HG03066 (cell line): ENCODE measurements around the gene DESI2.

Experiments
- ATAC-seq: cut with Tn5 transposase; IDR thresholded peaks from one replicate; pipeline ENCODE4 v1.9.1; 2021; ENCODE audit warnings: low read depth; ENCODE audit not compliant: unreplicated experiment

DESI2 gene

DNA sequence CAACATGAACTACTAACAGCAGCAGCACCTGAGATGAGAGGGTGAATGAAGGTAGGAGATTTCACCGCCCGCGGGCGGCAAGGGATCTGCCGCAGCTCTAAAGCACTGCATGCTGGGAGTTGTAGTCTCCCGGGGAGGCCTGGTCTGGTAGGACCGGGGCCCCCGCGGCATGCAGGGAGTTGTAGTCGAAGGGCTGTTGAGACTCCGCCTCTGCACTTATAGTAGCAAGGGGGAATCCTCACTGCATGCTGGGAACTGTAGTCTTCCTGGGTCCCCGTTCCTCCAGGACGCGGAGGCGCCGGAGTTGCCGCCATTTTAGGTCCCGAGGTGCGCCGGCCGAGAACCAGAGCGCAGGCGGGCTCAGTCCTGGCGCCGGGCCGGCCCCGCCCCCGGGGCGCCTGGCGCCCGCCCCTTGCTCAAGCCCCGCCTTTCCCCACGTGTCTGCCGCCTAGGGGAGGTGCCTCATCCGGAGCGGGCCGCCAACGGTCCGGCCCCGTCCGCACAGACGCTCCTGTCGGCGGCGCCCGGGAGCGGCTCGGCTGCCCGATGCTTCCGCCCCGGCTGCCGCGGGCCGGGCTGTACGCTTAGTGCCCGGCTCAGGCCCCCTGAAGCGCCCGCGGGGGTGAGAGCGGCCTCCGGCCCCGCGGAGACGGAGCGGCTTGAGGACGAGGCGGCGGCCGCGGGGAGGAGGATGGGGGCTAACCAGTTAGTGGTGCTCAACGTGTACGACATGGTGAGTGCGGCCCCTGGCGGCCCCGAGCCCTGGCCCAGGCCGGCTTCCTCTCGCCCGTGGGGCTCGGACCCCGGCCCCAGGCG is at the start of gene DESI2:
DESI2 (plus strand) TSS at position 504 of the 816 bp plus-strand sequence; CDS start at position 692, 188 bp downstream.
- peak; percentile 95 for ATAC-seq

DNA sequence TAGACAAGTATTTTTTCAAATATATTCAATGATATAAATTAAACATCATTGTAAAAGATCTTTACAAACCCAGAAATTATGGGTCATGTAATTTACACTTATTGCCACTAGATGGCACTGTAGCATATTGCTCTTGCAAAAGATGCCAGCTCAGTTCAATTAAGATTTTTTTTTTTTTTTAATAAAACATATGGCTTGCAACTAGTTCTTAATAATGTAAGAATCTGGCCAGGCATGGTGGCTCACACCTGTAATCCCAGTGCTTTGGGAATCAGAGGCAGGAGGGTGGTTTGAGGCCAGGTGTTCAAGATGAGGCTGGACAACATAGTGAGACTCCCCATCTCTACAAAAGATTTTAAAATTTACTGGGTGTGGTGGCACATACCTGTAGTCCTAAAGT is 49.4 kb upstream of the DESI2 start:
- ATAC-seq = no peak

DNA sequence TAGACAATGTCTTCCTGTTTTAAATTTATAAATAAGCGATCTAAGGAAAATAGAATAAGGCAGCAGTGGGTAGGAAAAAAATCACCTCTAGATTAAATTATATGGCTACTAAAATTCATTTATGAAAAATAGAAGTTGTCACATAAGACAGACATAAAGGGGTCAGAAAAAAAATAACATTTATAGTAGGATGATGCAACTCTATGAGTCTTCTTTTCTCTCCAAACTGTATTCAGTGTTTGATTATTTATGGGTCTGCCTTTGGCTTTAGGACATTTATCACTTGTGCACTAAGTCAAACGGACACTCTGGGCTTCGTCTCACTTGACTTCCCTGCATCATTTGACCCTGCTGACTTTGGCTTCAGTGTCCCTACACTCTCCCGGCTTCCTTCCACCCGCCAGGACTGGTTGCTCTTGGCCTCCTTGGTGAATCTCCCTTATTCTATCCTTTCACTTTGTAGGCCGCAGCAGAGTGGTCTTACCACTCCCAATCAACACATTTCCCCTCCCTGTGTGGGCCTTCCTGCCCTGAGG is 47.0 kb upstream of the DESI2 start:
- no peak for ATAC-seq

DNA sequence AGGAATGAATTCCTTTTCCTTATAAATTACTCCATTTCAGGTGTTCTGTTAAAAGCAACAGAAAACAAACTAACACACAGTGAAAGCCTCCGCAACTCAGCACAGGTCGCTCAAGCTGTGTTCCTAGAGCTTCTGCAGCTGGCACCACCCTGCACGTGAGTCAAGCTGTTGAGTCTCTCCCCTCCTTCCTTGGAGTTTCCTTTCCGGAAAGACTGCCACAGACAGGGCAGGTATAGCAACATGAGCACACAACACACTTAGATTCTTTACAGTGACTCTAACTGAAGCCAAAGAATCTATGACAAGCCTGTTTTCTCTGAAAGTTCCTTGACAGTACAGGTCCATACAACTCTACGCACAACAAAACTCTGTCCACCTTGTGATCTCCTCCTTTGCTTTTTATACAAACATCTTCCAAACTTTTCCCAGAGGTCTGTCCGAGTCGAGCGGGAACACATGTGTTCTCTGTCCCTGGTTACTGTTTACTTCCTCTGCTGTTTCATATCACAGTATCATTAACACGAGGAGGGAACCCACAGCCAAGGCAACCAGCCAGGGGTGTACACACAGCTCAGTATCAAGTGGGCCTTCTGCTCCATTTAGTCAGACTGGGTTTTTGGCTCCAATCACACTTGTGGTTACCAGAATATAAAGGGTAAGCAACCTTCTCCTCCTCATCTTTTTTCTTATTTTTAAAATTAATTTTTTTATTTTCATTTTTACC is 38.7 kb upstream of the DESI2 start:
- ATAC-seq = no peak

DNA sequence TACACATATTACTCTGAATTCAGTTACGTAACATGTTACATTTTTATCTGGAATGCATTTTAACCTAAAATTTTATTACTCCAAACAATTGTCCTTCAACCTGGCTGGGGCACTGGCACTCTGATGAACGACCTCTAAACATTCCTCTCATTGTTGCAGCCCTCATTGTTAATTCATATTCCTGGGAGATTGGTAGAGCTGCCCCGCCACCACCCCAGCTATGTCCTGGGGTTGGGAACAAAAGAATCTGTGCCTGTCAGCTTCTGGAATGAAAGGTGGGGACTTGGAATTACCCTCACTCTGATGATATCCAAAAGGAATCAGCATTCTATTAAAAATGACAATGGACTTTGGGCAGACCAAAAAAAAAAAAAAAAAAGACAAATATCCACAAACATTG is 38.0 kb upstream of the DESI2 start:
- ATAC-seq = no peak

DNA sequence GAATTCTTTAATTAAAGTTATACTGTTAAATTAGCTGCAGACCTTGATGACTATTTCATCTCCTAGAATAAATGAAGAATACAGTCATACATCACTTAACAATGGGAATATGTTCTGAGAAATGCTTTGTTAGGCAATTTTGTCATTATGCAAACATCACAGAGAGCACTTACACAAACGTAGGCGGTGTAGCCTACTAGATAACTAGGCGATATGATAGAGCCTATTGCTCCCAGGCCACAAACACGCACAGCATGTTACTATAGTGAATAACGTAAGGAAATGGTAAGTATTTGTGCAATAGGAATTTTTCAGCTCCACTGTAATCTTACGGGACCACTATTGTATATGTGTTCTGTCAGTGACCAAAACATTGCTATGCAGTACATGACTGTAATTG is 37.6 kb upstream of the DESI2 start:
- no peak for ATAC-seq

DNA sequence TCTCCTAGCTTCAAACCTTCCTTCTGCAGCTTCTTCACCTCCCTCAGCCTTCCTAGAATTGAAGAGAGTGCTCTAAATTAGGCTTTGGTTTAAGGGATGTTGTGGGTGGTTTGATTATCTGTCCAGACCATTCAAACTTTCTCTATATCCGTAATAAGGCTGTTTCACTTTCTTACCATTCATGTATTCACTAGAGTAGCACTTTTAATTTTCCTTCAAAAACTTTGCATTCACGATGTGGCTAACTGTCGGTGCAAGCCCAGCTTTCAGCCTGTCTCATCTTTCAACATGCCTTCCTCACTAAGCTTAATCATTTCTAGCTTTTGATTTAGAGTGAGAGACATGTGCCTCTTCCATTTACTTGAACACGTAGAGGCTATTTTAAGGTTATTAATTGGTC is 26.2 kb upstream of the DESI2 start:
- ATAC-seq = no peak

DNA sequence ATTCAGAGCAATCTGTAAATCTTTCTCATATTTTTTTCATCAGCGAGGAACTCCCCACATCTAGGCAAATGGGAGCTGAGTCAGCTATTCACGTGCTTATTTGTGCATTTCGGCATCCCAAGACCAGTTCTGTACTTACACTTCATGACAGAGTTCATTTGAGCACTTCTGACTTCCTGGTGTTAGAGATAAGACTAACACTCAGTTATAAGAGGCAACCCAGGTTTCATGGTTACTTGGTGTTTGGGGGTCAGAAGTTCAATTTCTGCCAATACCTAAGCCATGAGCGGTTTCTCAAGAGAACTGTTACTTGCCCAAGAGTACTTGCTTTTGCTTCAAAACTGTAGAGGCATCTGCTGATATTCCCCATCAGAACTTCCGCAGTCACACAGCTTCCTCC is 24.1 kb upstream of the DESI2 start:
- ATAC-seq = no peak

DNA sequence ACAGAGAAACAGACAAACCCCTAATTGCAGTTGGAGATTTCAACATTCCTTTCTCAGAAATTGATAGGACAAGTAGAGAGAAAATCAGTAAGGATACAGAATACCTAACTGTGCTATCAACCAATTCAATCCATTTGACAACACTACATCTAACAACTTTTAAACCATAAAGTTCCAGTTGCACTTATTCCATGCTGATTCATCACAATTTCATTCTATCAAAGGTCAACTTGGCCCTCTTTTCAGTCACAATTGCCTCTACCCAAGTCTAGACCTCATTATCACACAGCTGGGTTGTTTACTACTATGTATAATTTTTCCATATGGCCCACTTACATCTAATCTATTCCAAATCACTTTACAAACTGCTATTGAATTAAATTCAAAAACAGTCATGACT is 19.8 kb upstream of the DESI2 start:
- ATAC-seq = no peak

DNA sequence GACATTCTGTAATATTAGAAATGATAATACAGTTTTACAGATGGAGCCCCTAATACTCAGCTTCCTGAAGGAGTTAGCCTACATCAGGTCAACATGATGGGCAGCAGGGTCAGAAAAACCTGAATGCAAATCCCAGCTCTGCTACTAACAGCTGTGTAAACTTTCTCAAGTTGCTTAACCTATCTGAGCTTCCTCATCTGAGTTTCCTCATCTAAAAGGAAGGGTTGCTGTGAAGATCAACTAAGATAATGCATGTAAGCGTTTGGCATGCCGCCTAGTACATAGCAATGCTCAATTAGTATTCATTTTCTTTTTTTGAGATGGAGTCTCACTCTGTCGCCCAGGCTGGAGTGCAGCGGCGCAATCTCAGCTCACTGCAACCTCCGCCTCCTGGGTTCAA is 18.4 kb upstream of the DESI2 start:
- ATAC-seq = no peak

DNA sequence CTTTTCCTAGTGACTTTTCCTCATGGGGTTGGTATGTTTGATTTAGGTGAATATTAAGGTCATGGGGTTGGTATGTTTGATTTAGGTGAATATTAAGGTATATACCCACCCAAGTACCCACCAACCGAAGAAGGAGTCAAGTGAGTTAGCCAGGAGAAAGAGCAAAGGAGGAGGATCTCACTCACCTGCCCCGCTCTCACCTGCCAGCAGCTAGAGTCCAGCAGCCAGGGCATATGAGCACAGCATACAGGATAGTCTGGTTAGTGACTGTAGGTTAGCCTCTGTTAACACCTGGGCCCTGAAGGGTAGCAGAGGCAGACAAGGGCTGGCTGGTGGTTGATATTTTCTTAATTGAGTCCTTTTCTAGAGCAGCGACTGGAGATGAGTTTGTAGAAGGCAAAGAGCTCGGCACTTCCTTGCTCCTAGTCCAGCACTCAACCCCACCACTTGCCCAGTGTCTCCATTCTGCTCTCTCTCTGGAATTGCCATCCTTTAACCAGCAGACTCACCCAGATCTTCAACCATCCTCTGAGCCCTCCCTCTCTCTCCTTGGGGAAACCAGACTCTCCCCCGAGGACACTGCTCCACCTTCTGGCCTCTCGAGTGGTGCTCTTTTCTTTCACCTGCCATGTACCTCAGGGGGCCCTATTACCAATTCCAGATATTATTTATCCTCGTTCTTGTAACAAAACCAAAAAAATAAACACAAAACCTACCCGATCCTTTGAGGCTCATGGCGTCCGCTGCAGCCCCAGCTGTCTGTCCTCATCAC is 16.3 kb upstream of the DESI2 start:
- ATAC-seq = no peak

DNA sequence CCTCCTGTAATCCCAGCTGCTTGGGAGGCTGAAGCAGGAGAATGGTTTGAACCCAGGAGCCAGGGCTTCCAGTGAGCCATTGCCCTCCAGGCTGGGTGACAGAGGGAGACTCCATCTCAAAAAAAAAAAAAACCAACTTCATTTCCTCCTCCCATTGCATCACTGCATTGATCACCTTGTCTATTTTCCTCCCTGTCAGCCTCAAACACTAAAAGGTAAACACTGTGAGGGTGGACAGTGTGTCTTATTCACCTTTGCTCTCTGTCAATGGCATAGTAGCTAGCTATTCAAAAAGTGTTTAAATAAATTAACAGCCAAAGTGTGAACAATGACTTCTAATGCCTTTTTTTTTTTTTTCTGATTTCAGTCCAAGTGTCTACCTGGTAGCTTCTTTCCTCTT is 13.4 kb upstream of the DESI2 start:
- no peak for ATAC-seq

DNA sequence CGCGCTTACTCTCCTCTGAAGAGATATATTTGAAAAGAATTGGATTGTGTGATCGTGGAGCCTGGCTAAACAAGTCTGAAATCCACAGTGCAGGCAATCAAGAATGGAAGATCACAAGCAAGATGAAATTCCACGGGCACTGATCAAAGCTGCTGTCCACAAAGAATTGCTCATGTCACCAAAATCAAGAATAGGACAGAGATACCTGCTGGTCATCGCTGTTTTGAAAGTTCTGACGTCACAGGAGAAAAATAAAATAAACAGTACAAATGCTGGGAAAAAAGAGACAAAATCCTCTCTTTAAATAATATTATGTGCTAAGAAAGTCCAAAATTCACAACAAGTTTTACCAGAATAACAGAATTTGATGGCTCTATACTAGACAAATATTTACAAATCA is 12.0 kb upstream of the DESI2 start:
- no peak for ATAC-seq

DNA sequence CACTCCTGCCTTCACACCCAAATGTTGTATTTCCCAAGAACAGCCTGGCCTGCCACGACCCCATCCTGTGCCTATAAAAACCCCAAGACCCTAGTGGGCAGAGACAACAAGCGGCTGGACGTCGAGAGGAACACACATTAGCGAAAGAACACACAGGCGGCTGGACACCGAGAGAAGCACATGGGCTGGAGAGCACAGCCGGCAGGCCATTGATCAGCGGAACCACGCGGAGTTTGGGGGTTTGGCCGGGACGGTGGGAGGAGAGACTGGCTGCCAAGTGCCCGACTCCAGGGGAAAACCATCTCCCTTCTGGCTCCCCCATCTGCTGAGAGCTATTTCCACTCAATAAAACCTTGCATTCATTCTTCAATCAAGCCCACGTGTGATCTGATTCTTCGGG is 10.4 kb upstream of the DESI2 start:
- ATAC-seq = no peak

DNA sequence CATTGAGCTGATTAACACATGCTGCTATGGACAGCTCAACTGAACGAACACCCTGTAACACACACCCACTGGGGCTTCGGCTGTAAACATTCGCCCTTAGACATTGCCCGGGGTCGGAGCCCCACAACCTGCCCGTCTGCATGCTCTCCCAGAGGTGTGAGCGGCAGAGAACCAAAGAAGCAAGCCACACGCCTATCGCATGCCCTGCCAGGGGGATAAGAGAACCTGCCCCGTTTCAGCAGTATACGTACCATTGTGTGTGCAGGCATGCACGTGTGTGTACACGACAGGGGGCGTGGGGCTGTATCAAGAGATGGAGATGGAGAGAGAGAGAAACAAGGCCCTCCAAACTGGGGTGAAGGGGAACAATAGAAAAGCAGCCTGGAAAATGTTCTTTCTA is 9.9 kb upstream of the DESI2 start:
- no peak for ATAC-seq

DNA sequence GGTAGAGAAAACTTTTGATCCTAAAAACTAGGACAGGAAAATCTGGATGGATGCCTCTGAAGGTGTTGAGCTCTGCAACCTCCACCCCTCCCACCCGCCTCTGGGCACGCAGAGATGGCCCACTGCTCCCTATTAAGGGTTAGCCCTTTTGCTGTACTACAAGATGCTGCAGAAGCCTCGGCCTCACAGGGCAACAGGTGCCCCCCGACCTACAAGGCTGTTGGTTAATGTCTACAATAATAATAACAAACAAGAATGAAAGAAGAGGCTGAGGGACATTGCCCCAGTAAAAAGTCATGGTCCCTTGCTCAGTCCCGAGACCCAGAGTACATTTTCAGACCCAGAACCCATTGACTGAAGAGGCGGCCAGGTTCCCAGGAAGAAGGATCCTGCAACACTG is 7.5 kb upstream of the DESI2 start:
- no peak for ATAC-seq

DNA sequence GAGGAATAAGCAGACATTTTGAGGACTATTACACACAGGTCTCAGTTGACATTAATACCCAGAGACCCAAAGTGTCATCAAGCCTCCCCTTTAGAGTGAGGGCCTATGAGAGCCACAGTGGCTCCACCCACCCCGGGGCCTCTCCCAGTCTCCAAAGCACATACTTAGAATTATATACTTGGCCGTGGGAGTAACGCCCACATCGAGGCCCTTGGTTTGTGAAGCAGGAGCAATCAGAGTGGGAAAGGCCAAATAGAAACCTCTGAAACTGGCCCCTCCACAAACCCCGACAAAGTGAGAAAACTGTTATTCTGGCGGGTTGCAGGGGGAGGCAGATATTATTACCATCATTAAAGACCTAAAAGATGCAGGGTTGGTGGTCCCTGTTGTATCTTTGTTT is 7.0 kb upstream of the DESI2 start:
- ATAC-seq = no peak

DNA sequence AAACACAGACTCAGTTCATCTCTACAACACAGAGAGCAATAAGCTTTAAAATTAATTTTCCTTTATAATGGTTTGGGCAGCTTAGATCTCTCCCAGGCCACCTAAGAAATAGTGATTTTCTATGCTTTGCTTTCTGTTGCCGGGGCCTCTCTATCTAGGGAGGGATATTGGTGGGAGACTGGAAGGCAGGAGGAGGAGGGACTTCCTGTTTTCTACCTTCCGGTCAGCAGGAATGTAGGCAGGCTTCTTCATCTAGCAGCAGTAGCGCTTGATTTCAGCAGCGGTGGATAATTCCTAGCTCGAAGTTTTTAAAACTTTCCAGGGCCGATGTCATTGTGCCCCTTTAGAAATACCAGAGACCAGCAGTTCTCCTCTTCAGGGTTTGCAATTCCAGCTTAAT is 5.1 kb upstream of the DESI2 start:
- ATAC-seq = no peak

DNA sequence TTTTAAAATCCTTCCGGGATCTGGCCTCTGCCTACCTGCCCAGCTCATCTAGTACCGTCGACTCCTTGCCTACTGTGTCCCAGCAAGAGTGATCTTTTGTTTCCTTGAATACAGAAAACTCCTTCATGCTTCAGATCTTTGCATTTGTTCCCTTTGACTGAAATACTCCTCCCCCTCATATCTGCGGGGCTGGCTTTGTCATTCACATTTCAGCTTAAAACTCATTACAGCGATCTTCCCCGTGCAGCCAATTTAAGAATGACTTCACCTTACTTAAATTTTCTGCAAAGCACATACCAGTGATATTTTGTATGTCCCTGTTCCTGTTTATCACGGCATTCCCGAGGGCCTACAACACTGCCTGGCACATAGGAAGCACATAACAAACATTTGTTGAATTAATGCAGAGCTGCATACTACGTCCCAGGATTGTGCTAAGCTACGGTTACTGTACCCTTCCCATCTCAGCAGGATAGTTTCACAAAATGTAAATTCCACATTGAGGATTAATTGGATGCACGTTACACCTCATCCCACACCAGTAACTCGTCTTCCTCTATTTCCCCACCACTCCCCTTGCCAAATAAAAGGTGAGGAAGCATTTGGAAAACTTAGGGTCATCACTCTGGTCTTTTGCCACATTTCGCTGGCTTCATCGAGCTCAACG is 837 bp upstream of the DESI2 start:
- no peak for ATAC-seq

DNA sequence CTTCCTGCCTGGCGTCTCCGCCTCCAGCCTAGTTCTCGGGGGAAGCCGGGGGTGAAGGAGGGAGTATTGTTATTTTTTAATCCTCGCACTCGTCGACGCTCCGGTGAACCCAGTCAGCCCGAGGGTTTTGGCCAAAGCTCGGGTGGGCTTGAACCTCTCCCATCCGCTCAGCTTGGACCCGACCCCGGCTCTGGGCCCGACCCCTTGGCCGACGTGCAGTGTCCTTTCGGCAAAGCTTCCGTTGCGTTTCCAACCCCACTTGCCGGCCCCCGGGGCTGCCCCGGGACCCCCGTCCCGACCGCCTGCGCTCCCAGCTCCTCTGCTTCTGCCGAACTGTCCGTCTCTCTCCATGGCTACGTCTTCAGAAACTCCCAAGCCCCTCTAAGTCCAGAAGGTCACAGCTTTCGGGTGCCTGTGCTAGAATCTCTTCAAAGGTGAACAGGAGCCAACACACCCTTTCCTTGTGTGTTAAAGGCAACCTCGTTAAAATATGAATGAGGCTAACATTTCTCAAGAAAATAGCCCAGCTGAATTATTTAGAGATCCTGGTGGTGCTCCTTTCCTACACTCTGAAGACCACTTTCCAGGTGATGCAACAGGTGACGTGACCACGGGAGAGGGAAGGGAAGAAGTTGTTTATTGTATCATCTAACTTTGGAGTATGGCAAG is 647 bp downstream of the DESI2 start:
- ATAC-seq = no peak
